ENCODE results near the gene INSYN1. TPM values are rescaled to one million over a fixed set of nuclear protein-coding genes. Genes with fewer than 3 reads are reported as not detected.

INSYN1 gene
- total RNA-seq, 2 donors from 2014 or later = 17.3 to 26.0 TPM

DNA sequence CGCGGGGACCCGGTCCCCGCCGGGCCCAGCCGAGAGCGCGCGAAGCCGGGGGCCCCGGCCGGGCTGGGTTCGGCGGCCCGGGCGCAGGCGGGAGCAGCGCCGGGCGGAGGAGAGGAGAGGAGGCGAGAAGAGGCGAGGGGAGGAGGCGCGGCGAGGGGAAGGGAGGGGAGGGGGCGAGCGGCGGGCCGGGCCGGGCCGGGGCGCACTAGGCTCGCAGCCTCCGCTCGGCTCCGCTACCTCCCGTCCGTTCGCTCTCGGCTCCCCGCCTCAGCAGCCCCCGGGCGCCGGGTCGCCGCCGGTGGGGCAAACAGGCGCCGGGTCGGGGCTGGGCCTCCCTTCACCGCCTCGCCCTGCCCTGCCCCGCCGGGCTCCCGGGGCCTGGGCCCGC, 351 bp downstream of the INSYN1 start:
- peak overlapping the region; percentile 52 to 59 for H3K4me3 ChIP-seq
- no peaks in the 10 kb centered on the region for H3K27me3 ChIP-seq (replicated peaks; ENCODE audit: insufficient read depth)
- intact Hi-C loops (cut with DNase I) = no loop called here
- under 1% methylated on average over 41 of the region's 56 CpGs for WGBS
- TF ChIP-seq, protein P1, sequence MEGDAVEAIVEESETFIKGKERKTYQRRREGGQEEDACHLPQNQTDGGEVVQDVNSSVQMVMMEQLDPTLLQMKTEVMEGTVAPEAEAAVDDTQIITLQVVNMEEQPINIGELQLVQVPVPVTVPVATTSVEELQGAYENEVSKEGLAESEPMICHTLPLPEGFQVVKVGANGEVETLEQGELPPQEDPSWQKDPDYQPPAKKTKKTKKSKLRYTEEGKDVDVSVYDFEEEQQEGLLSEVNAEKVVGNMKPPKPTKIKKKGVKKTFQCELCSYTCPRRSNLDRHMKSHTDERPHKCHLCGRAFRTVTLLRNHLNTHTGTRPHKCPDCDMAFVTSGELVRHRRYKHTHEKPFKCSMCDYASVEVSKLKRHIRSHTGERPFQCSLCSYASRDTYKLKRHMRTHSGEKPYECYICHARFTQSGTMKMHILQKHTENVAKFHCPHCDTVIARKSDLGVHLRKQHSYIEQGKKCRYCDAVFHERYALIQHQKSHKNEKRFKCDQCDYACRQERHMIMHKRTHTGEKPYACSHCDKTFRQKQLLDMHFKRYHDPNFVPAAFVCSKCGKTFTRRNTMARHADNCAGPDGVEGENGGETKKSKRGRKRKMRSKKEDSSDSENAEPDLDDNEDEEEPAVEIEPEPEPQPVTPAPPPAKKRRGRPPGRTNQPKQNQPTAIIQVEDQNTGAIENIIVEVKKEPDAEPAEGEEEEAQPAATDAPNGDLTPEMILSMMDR (IDR thresholded peaks at IDR 0.05) = no peak
- TF ChIP-seq POLR2AphosphoS5 (IDR thresholded peaks at IDR 0.05) (no peak), POLR2A (IDR thresholded peaks at IDR 0.05) (no peak)
- H3K36me3 ChIP-seq = no peaks in the 10 kb centered on the region
- H3K27ac ChIP-seq = peak overlapping the region; percentile 17 to 69
- H3K4me1 ChIP-seq (replicated peaks) = no peaks in the 10 kb centered on the region
- H3K9me3 ChIP-seq = no peaks in the 10 kb centered on the region
- no peak for DNase-seq (ENCODE audit: low spot score)

DNA sequence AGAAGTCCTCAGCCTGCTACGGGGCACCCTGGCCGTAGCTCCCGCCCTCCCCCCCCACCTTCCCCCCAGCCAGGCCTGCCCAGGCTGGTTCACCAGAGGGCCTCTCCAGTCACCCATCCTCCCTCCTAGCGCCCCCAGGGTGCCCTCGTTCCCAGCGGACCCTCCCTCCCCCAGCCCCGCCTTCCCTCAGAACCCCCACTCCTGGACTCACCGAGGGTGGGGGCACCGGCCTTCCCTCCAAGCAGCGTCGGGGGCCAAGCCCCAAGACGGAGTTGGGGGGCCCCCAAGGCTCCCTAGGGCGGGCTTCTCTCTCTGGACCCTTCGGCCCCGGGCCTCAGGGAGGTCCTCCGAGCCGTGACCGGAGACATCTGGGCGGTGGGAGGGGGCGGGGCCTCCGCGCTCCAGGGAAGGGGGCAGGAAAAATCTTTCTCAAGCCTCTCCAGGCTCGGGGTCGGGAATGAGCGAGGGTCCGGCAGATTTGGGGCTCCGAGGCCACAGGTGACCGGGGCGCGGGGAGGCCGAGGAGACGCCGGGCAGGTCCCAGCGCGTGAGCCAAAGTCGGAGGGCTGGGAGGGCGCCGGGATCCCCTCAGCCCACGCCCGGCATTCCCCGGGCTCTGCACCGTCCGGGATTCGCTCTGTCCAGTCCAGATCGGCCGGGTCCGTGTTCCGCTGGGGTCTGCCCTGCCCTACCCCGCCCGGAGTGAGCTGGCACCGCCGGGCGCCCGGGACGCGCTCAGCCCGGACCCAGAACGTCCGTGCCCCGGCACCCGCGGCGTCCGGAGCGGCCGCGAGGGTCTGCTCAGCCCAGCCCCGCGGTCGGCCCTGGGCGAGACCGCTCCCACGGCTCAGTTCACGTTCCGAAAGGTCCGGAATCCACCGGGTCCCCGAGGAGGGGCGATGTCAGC, 999 bp downstream of the INSYN1 start:
- DNase-seq (ENCODE audit: low spot score) = no peak
- Histone ChIP-seq H3K4me3 (peak overlapping the region; percentile 52 to 59), H3K27ac (peak overlapping the region; percentile 17 to 69), H3K4me1 (replicated peaks) (no peaks in the 10 kb centered on the region), H3K9me3 (no peaks in the 10 kb centered on the region), H3K27me3 (replicated peaks; ENCODE audit: insufficient read depth) (no peaks in the 10 kb centered on the region), H3K36me3 (no peaks in the 10 kb centered on the region)
- TF ChIP-seq, protein P1 (IDR thresholded peaks at IDR 0.05) = no peak
- 1% methylated on average over 57 of the region's 79 CpGs for WGBS
- intact Hi-C loops (cut with DNase I) = no loop called here

DNA sequence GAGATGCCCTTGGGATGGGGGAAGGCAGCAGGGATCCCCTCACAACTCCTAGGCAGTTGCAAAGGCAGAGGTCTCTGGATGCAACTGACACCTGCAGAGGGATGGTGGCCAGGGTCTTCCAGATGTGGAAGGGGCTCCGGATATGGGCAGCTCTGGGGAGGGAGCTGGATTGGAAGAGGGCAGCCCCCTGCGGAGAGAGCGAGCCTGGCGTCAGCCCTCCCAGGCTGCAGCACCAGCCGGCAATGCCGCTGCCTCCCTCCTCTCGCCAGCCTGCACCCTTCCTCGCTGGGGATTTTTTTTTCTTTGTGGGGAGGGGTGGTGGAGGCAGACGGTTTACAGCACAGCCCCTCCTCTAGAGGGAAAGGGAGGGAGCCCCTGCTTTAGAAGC, 1.6 kb downstream of the INSYN1 start:
- Histone ChIP-seq H3K4me3 (peak overlapping the region; percentile 52 to 59), H3K36me3 (no peaks in the 10 kb centered on the region), H3K27ac (no peak overlapping the region), H3K4me1 (replicated peaks) (no peaks in the 10 kb centered on the region), H3K9me3 (no peaks in the 10 kb centered on the region), H3K27me3 (replicated peaks; ENCODE audit: insufficient read depth) (no peaks in the 10 kb centered on the region)
- DNase-seq (ENCODE audit: low spot score) = no peak
- intact Hi-C loops (cut with DNase I) = no loop called here
- WGBS = 1% methylated on average over 9 of the region's 9 CpGs
- TF ChIP-seq, protein P1 (IDR thresholded peaks at IDR 0.05) = no peak
- TF ChIP-seq POLR2AphosphoS5 (IDR thresholded peaks at IDR 0.05) = no peak
- TF ChIP-seq POLR2A (IDR thresholded peaks at IDR 0.05) = no peak

DNA sequence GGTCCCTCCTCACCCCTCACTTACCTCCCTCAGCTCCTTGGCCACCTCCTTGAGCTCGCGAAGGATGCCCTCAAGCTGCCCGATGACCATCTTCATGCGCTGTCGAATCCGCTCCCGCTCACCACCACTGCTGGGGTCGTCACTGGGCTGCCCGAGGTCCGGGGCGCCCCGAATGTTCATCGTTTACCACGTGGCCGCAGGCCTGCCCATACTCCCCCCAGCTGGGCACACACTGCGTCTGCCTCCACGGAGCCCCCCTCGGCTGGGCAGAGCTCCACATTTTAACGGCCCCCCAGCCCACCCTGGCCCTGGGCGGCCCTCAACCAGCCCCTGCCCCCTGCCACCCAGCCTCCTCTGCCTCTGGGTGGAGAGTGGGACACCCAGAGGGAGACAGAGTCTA, 2.2 kb downstream of the INSYN1 start:
- no peak for DNase-seq (ENCODE audit: low spot score)
- no peaks in the 10 kb centered on the region for H3K36me3 ChIP-seq
- no peaks in the 10 kb centered on the region for H3K4me1 ChIP-seq (replicated peaks)
- no peaks in the 10 kb centered on the region for H3K27me3 ChIP-seq (replicated peaks; ENCODE audit: insufficient read depth)
- 84% methylated on average over 20 of the region's 20 CpGs for WGBS
- H3K4me3 ChIP-seq = peak overlapping the region; percentile 52 to 59
- intact Hi-C loops (cut with DNase I) = no loop called here
- TF ChIP-seq, protein P1 (IDR thresholded peaks at IDR 0.05) = no peak
- TF ChIP-seq POLR2A (IDR thresholded peaks at IDR 0.05) (no peak), POLR2AphosphoS5 (IDR thresholded peaks at IDR 0.05) (no peak)
- no peak overlapping the region for H3K27ac ChIP-seq
- H3K9me3 ChIP-seq = no peaks in the 10 kb centered on the region

DNA sequence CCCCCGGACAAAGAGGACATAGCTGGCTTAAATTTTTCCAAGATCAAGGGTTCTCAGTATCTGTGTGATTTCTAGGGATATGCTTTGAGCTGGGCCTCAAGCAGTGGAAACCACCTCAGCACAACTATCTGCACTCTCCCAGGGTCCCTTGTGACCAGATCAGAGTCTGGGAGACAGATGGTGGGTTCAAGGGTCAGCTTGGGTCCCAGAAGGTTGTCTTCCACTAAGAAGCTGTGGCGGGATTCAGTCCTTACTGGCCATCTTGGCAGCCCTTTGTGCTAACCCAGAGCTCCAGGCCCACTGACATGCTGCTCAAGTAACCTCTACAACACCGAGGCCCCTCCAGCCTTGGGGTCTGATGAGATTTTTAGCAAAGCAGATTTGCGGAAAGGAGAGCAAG, 2.7 kb downstream of the INSYN1 start:
- Histone ChIP-seq H3K4me1 (replicated peaks) (no peaks in the 10 kb centered on the region), H3K36me3 (no peaks in the 10 kb centered on the region), H3K4me3 (no peak overlapping the region), H3K9me3 (no peaks in the 10 kb centered on the region), H3K27me3 (replicated peaks; ENCODE audit: insufficient read depth) (no peaks in the 10 kb centered on the region), H3K27ac (no peak overlapping the region)
- DNase-seq (ENCODE audit: low spot score) = no peak
- TF ChIP-seq, protein P1 (IDR thresholded peaks at IDR 0.05) = no peak
- TF ChIP-seq POLR2AphosphoS5 (IDR thresholded peaks at IDR 0.05) = no peak
- intact Hi-C loops (cut with DNase I) = no loop called here
- WGBS = 91% methylated on average over 4 of the region's 4 CpGs

Measured in prostate gland (tissue), 2 donors.